SK-MEL-5 (cell line): ENCODE results near the gene MPDZ. TPM values are rescaled to one million over a fixed set of nuclear protein-coding genes. Genes with fewer than 3 reads are reported as not detected.

ENCODE experiments used
- DNase-seq: peaks from one replicate; pipeline ENCODE4 v3.0.0-alpha.2; 2016; ENCODE audit warnings: low read depth, low spot score
- in situ Hi-C: cut with HindIII; loops from 2 replicates; pipeline ENCODE4 v1.10.0; 2016; ENCODE audit warnings: low sequenced_read_pairs, high pct_unique_total_duplicates, low pct_unique_long_range_greater_than_20kb
- total RNA-seq: library from RNA; depleted of rRNA; stranded (reverse); fragments of >200 nt; shearing (Covaris generic); gene quantifications from 2 replicates; pipeline ENCODE4 v1.2.3, GENCODE V29; 2014

The MPDZ gene
- total RNA-seq, 1 experiment from 2014 or later, result 28.4 TPM

GRCh38 chr9:13076616-13077015 is 202.9 kb downstream of the MPDZ start:
- in situ Hi-C loops, result no loop called here

GRCh38 chr9:13071921-13072320 is 207.6 kb downstream of the MPDZ start:
- in situ Hi-C loops, result no loop called here

More at GRCh38 chr9:13076616-13077015, 202.9 kb downstream of the MPDZ start:
- no peak for DNase-seq

GRCh38 chr9:13070612-13071595 is 208.6 kb downstream of the MPDZ start:
- no peak for DNase-seq

More at GRCh38 chr9:13071921-13072320, 207.6 kb downstream of the MPDZ start:
- no peak for DNase-seq

GRCh38 chr9:13069498-13069897 is 210.0 kb downstream of the MPDZ start:
- in situ Hi-C loops, result no loop called here
- no peak for DNase-seq

More at GRCh38 chr9:13070612-13071595, 208.6 kb downstream of the MPDZ start:
- in situ Hi-C loops, result no loop called here

GRCh38 chr9:13064676-13065075 is 214.8 kb downstream of the MPDZ start:
- no peak for DNase-seq
- in situ Hi-C loops, result no loop called here

GRCh38 chr9:13063880-13064459 is 215.5 kb downstream of the MPDZ start:
- no peak for DNase-seq
- in situ Hi-C loops, result no loop called here

GRCh38 chr9:13061390-13061789 is 218.1 kb downstream of the MPDZ start:
- no peak for DNase-seq
- in situ Hi-C loops, result no loop called here
